Measurements from ENCODE around the gene KIF1A. TPM values are rescaled to one million over a fixed set of nuclear protein-coding genes. Genes with fewer than 3 reads are reported as not detected.
"Not testable (repeated sequence)": the region's sequence is repeated elsewhere in the genome, so short reads cannot be mapped to it uniquely, and the experiment has no call there.

KIF1A gene
- polyA plus RNA-seq, 1 experiment, result not detected

DNA sequence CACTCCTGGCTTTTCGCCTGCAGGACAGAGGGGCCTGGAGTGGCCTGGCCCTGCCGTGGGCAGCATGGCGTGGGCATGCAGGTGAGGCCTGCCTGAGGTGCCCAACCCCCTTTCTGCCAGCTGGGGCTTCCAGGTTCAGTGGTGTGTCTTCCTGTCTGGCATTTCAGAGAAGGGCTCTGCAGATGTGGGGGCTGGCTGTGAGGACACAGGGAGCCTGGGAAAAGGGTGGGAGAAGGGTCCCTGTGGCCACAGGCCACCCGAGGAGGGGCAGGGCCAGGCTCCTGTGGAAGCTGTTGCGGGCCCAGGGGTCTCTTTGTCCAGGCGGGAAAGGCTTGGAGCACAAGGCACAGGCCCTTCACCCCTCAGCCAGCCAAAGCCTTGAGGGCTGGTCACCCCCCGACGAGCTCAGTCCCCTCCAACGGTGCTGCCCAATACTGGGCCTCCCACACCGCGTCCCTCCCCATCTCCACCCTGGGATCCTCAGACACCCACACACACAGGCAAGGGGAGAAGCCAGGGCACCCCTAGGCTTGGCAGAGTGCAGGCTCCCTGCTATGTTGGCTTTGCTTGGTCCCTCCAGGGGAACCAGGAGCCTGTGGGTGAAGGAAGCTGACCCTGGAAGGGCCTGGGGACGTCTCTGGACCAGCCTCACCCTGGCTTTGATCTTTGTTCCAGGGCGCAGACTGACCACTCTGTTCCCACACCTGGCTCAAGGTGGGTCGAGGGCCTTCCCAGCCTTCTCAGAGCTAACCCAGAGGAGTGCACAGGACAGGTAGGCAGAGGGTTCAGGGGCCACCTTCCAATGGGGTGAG, 132.1 kb downstream of the KIF1A start:
- no peak for DNase-seq (ENCODE audit: low read depth, low spot score)
- CTCF ChIA-PET, result no interaction called here
- Histone ChIP-seq H3K27me3 (ENCODE audit: control insufficient read depth, insufficient read depth, low read length) (peaks cover 17% of the 10 kb centered on the region), H3K27ac (ENCODE audit: low read depth, low read length) (no peak overlapping the region), H3K9me3 (ENCODE audit: control insufficient read depth, insufficient read depth, low read length) (no peaks in the 10 kb centered on the region), H3K4me3 (ENCODE audit: low read depth, low read length) (no peak overlapping the region)
- POLR2A ChIA-PET, result no interaction called here
- TF ChIP-seq, protein P1, sequence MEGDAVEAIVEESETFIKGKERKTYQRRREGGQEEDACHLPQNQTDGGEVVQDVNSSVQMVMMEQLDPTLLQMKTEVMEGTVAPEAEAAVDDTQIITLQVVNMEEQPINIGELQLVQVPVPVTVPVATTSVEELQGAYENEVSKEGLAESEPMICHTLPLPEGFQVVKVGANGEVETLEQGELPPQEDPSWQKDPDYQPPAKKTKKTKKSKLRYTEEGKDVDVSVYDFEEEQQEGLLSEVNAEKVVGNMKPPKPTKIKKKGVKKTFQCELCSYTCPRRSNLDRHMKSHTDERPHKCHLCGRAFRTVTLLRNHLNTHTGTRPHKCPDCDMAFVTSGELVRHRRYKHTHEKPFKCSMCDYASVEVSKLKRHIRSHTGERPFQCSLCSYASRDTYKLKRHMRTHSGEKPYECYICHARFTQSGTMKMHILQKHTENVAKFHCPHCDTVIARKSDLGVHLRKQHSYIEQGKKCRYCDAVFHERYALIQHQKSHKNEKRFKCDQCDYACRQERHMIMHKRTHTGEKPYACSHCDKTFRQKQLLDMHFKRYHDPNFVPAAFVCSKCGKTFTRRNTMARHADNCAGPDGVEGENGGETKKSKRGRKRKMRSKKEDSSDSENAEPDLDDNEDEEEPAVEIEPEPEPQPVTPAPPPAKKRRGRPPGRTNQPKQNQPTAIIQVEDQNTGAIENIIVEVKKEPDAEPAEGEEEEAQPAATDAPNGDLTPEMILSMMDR (IDR thresholded peaks at IDR 0.05; ENCODE audit: low read depth, low read length), result no peak

DNA sequence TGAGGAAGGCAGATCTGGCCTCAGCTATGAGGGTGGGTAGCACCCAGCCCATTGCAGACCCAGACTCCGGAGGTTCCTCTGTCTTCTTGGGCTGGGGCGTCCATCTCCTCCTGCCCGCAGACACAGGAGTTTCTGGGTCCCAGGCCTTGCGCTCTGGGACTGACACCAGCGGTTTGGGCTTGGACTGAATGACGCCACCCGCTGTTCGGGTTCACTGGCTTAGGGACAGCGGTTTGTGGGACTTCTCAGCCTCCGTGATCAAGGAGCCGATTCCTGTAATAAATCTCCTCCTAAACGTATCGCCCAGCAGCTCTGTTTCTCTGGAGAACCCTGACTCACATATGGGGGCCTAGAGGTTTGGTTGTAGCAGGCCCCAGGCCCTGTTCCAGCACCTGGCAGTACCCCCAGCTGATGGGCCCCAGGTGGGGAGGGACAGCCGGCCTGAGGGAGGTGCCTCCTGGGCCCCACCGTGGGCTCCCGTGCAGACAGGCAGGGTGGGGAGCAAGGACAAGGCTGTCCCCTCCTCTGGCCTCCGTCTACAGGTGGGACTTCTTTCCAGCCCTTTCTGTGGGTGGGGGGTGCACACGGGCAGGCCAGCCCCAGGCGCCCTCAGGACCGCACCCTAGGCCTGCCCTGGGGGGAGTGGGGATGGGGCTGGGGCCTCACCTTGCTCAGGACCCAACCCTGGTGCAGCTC, 132.8 kb downstream of the KIF1A start:
- H3K27me3 ChIP-seq (ENCODE audit: control insufficient read depth, insufficient read depth, low read length), result peaks cover 17% of the 10 kb centered on the region
- DNase-seq (ENCODE audit: low read depth, low spot score), result no peak
- H3K4me3 ChIP-seq (ENCODE audit: low read depth, low read length), result no peak overlapping the region
- CTCF ChIA-PET, result no interaction called here
- no peaks in the 10 kb centered on the region for H3K9me3 ChIP-seq (ENCODE audit: control insufficient read depth, insufficient read depth, low read length)
- POLR2A ChIA-PET, result no interaction called here
- no peak overlapping the region for H3K27ac ChIP-seq (ENCODE audit: low read depth, low read length)
- TF ChIP-seq, protein P1 (IDR thresholded peaks at IDR 0.05; ENCODE audit: low read depth, low read length), result no peak

DNA sequence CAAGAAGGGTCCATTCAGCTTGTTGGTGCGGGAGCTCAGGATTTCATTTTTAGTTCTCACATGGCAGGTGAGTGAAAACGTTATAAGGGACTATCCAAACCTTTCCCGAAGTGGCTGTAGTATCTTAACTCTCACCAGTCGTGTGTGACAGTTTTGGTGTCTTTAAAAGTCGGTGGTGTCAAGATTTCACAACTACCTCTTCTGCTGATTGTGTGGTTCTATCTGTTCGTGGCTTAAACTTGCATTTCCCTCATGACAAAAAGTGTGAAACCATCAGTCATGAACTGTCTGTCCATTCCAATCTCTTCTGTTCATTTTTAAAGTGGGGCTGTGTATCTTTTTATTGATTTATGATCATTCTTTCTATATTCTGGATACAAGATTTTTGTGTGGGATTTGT, 133.6 kb downstream of the KIF1A start:
- Histone ChIP-seq H3K27me3 (ENCODE audit: control insufficient read depth, insufficient read depth, low read length) (peaks cover 17% of the 10 kb centered on the region), H3K4me3 (ENCODE audit: low read depth, low read length) (no peak overlapping the region), H3K27ac (ENCODE audit: low read depth, low read length) (no peak overlapping the region), H3K9me3 (ENCODE audit: control insufficient read depth, insufficient read depth, low read length) (no peaks in the 10 kb centered on the region)
- TF ChIP-seq, protein P1 (IDR thresholded peaks at IDR 0.05; ENCODE audit: low read depth, low read length), result no peak
- no peak for DNase-seq (ENCODE audit: low read depth, low spot score)
- POLR2A ChIA-PET, result no interaction called here
- CTCF ChIA-PET, result no interaction called here

DNA sequence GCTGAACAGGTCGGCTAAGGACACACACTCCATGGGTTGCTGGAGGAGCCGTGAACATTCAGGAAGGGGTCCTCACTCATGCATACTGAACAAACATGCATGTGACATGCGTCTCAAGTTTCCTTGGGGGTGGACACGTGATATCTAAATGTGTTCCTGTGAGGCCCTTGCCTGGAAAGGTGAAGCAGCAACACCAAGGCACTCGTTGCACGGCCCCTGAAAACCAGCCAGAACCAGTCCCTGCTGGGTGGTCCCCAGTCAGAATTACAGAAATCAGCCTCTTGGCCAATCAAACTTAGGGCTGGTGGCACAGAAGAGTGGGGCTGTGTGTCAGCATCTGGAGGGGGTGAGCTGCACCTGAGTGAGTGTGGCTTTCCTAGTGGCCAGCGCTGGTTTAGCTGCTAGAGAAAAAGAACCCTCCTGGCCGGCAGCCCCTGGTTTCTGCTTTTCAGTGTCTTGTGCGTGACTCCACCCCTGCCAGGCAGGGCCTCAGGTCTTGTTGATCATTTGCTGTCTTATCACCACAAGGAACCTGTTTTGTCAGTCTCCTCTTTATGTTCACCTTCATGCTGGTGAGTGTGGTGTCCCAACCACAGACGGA, 134.1 kb downstream of the KIF1A start:
- no peaks in the 10 kb centered on the region for H3K9me3 ChIP-seq (ENCODE audit: control insufficient read depth, insufficient read depth, low read length)
- no peak overlapping the region for H3K4me3 ChIP-seq (ENCODE audit: low read depth, low read length)
- DNase-seq (ENCODE audit: low read depth, low spot score), result no peak
- POLR2A ChIA-PET, result no interaction called here
- no peak overlapping the region for H3K27ac ChIP-seq (ENCODE audit: low read depth, low read length)
- CTCF ChIA-PET, result no interaction called here
- TF ChIP-seq, protein P1 (IDR thresholded peaks at IDR 0.05; ENCODE audit: low read depth, low read length), result no peak
- peaks cover 17% of the 10 kb centered on the region for H3K27me3 ChIP-seq (ENCODE audit: control insufficient read depth, insufficient read depth, low read length)

DNA sequence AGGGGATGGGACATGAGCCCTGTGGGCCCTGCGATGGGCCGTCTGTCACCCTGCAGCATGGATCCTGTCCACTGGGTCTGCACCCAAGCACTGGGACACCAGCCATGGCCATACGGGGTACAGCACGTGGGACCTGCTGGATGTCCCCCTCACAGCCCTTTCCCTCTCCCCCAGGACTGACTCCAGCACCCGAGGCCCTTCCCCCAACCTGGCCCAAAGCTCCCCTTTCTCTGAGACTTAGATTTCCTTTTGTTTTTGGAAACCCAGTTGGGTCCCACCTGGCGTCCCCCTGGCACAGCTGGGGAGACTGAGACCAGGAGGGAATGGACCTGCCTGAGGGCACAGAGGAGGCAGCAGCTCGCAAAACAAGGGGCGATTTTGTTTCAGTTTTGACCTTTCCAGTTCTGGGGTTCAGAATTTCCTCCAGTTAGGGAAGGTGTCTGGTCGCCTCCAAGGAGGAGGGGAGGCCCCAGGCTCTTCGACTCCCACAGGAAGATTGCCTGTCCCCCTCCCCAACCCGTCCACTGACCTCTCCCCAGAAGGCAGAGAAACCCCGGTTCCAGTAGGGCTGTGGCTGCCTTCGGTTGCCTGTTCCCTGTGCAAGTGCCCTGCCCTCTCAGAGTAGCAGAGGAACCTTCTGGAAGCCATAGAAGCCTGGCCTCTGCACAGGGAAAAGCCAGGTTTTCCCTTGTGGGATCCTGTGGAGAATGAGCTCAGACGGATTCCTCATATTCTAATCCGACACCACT, 135.9 kb downstream of the KIF1A start:
- DNase-seq (ENCODE audit: low read depth, low spot score); H3K4me3 ChIP-seq (ENCODE audit: low read depth, low read length); H3K27ac ChIP-seq (ENCODE audit: low read depth, low read length); POLR2A ChIA-PET; H3K9me3 ChIP-seq (ENCODE audit: control insufficient read depth, insufficient read depth, low read length); CTCF ChIA-PET: not testable (repeated sequence)
- H3K27me3 ChIP-seq (ENCODE audit: control insufficient read depth, insufficient read depth, low read length), result peaks cover 17% of the 10 kb centered on the region

DNA sequence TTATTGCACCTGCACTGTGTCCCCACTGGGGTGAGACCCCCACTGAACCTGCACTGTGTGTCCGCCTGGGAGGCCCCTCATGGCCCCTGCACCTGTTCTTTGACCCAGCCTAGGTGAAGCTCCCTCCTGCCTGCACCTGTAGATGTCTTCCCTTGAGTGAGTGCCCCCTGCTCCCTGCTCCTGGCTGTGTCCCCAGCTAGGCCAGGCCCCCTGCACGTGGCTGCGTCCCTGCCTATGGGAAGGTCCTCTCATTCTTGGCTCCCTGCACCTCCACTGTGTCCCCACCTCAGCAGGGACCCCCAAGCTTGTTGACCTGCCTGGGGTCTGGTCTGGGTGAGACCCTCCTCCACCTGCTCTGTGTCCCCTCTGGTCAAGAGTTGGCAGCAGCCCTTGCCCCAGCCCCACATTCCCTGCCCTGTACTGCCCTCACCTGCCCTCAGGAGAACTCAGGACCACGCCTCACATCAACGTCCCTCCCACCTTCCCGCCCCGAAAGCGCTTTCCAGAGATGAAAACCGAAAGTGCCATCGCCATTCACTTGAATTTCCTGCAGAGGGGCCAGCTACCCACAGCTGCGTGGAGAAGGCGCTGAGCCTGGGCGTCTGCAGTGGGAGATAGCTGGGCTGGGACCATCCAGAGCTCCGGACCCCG, 136.6 kb downstream of the KIF1A start:
- POLR2A ChIA-PET, result not testable (repeated sequence)

DNA sequence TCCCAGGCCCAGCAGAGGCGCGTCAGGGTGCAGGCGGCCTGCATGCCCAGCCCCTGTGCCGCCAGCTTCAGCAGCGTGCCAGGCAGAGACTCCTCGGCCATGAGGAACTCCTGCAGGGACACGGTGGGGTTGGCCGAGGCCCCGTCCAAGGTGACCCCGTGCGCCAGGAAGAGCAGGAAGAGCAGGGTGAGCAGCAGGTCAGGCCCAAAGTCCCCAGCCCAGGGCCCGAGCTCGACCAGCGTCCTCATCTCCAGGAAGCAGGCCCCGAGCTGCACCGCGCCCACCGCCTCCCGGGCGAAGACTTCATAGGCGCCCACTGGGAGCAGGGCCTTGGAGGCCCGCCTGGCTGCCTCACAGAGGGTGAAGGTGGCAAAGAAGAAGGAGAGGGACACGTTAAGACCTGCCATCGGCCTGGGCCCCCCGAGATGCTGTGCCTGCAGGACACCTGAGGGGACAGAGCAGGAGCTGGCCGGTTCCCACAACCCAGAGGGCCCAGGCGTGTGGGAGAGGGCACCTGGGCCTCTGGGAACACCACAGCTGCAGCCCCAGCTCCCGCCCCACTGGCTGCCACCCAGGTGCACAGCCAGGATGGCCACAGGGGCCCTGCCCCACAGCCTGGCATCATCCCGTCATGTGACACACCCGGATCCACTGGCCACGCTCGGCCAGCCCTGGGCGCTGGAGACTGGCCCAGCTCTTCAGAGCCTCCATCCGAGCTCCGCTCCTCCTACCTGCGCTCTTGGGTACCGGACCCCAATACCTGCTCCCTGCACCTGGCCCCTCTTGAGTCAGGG, 137.4 kb downstream of the KIF1A start, which contains the start of gene AQP12B:
Gene AQP12B (minus strand): TSS at position 455 of the 794 bp plus-strand sequence. CDS start 48 bp downstream, at position 407.
- H3K4me3 ChIP-seq (ENCODE audit: low read depth, low read length); DNase-seq (ENCODE audit: low read depth, low spot score); H3K27ac ChIP-seq (ENCODE audit: low read depth, low read length); CTCF ChIA-PET; H3K9me3 ChIP-seq (ENCODE audit: control insufficient read depth, insufficient read depth, low read length); POLR2A ChIA-PET: not testable (repeated sequence)
- H3K27me3 ChIP-seq (ENCODE audit: control insufficient read depth, insufficient read depth, low read length), result peaks cover 14% of the 10 kb centered on the region

More for the DNA sequence above, 136.6 kb downstream of the KIF1A start:
- H3K27me3 ChIP-seq (ENCODE audit: control insufficient read depth, insufficient read depth, low read length), result peaks cover 17% of the 10 kb centered on the region
- H3K27ac ChIP-seq (ENCODE audit: low read depth, low read length); H3K9me3 ChIP-seq (ENCODE audit: control insufficient read depth, insufficient read depth, low read length); DNase-seq (ENCODE audit: low read depth, low spot score); CTCF ChIA-PET; H3K4me3 ChIP-seq (ENCODE audit: low read depth, low read length): not testable (repeated sequence)

All from AG04450 (cell line).